Naive thymus-derived CD4-positive, alpha-beta T cell (primary cell): Measurements from ENCODE around the gene CENPM. TPM values are rescaled to one million over a fixed set of nuclear protein-coding genes. Genes with fewer than 3 reads are reported as not detected.
"Not testable (repeated sequence)": the region's sequence is repeated elsewhere in the genome, so short reads cannot be mapped to it uniquely, and the experiment has no call there.

Experiments used
- ATAC-seq: fragments of 150-1000 bp; cut with Tn5 transposase; 2 replicates; pipeline ENCODE4 v1.10.0; 2021; ENCODE audit warnings: mild to moderate bottlenecking, moderate library complexity
- CTCF ChIA-PET: fragments of 350-600 bp; sonication (Branson Sonifier 250); formaldehyde crosslinking; loops from one replicate; lab custom pipeline; 2021; ENCODE audit warnings: antibody characterized with exemption; lab: Charles Lee
- POLR2A ChIA-PET: fragments of 350-600 bp; sonication (Branson Sonifier 250); formaldehyde crosslinking; loops from one replicate; lab custom pipeline; 2021; ENCODE audit warnings: antibody characterized with exemption, inconsistent platforms; lab: Charles Lee
- DNase-seq, 9 donors: peaks; one replicate each; pipeline versions ENCODE4 v3.0.0 to v3.0.0-alpha.2; 2020 to 2022; ENCODE audit warnings: mixed read lengths in 1 of 9
- H3K27ac ChIP-seq: one replicate; pipeline ENCODE4 v1.7.0; 2013; ENCODE audit warnings: mild to moderate bottlenecking, low read depth, low read length, moderate library complexity
- H3K27me3 ChIP-seq, 2 donors: one replicate each; pipeline ENCODE4 v1.7.0; 2013; ENCODE audit warnings: low read length in 2 of 2, mild to moderate bottlenecking in 2 of 2, moderate library complexity in 2 of 2; ENCODE audit not compliant: control insufficient read depth in 2 of 2, insufficient read depth in 2 of 2
- H3K36me3 ChIP-seq, 3 experiments: 1 replicate in 2 of 3; 2 replicates in 1 of 3; pipeline ENCODE4 v1.7.0; 2013; ENCODE audit warnings: low read length in 3 of 3, mild to moderate bottlenecking in 3 of 3, moderate library complexity in 1 of 3; ENCODE audit not compliant: insufficient read depth in 3 of 3, control insufficient read depth in 2 of 3
- H3K4me1 ChIP-seq, 2 donors: one replicate each; pipeline ENCODE4 v1.7.0; 2013; ENCODE audit warnings: low read length in 2 of 2, mild to moderate bottlenecking in 2 of 2, moderate library complexity in 1 of 2; ENCODE audit not compliant: control insufficient read depth in 2 of 2, insufficient read depth in 2 of 2
- H3K4me3 ChIP-seq: 2 replicates; pipeline ENCODE4 v1.7.0; 2013; ENCODE audit warnings: mild to moderate bottlenecking, low read length
- H3K9me3 ChIP-seq, 3 experiments: 1 replicate in 2 of 3; 2 replicates in 1 of 3; pipeline ENCODE4 v1.7.0; 2013; ENCODE audit warnings: low read length in 3 of 3; ENCODE audit not compliant: control insufficient read depth in 2 of 3
- H3K27ac Mint-ChIP-seq, 9 donors: one replicate each; pipeline ENCODE4 v1.8.0; 2020 to 2022; ENCODE audit warnings: mixed read lengths in 9 of 9, mild to moderate bottlenecking in 8 of 9, moderate library complexity in 5 of 9, inconsistent platforms in 2 of 9
- H3K27me3 Mint-ChIP-seq, 5 donors: one replicate each; pipeline ENCODE4 v1.8.0; 2021 to 2022; ENCODE audit warnings: mixed read lengths in 5 of 5, mild to moderate bottlenecking in 1 of 5
- H3K36me3 Mint-ChIP-seq, 5 donors: one replicate each; pipeline ENCODE4 v1.8.0; 2020 to 2022; ENCODE audit warnings: mixed read lengths in 5 of 5, mild to moderate bottlenecking in 3 of 5, inconsistent platforms in 1 of 5
- H3K4me1 Mint-ChIP-seq, 7 donors: one replicate each; pipeline ENCODE4 v1.8.0; 2020 to 2022; ENCODE audit warnings: mixed read lengths in 7 of 7, mild to moderate bottlenecking in 3 of 7, inconsistent platforms in 1 of 7
- H3K4me3 Mint-ChIP-seq, 10 donors: one replicate each; pipeline ENCODE4 v1.8.0; 2020 to 2022; ENCODE audit warnings: mild to moderate bottlenecking in 10 of 10, mixed read lengths in 10 of 10, moderate library complexity in 6 of 10, inconsistent platforms in 2 of 10
- H3K9me3 Mint-ChIP-seq, 11 donors: one replicate each; pipeline ENCODE4 v1.8.0; 2020 to 2022; ENCODE audit warnings: mixed read lengths in 11 of 11, mild to moderate bottlenecking in 4 of 11, inconsistent platforms in 1 of 11, moderate library complexity in 1 of 11
- intact Hi-C, 2 donors: fragments of 100-400 bp; cut with micrococcal nuclease; formaldehyde crosslinking; loops; one replicate each; pipeline ENCODE4 v1.15.1; 2023
- polyA plus RNA-seq, 2 donors: library from polyadenylated mRNA; unstranded; fragments of 300-500 nt; fragmentation: Illumina TruSeq; gene quantifications; one replicate each; pipeline ENCODE4 v1.2.3, GENCODE V29; 2021
- total RNA-seq, 6 experiments: library from RNA in 5 of 6; stranded (reverse) in 5 of 6; gene quantifications; 1 replicate in 5 of 6; 2 replicates in 1 of 6; pipeline ENCODE4 v1.2.3 and lab custom pipeline; 2021 to 2026

Gene CENPM
- total and polyA plus RNA-seq, 7 experiments from 2014 or later = 2.3 to 51.1 (median 8.1) TPM

GRCh38 chr22:41957941-41958556 lies 11.1 kb upstream of the CENPM start:
- H3K4me3 Mint-ChIP-seq = peak overlapping the region in 6 of 10 donors; percentile 3 to 67 (median 50)
- Histone ChIP-seq H3K4me3 (no peak overlapping the region), H3K27me3 (no peaks in the 10 kb centered on the region), H3K36me3 (no peaks in the 10 kb centered on the region), H3K4me1 (peaks cover 3 to 4% of the 10 kb centered on the region in 2 donors), H3K9me3 (no peaks in the 10 kb centered on the region), H3K27ac (no peak overlapping the region)
- ATAC-seq (peak; percentile 50), DNase-seq (peak in 2 of 9 donors; percentile 23 to 28)
- H3K27me3 Mint-ChIP-seq = peaks cover 0 to 1% (median 0%) of the 10 kb centered on the region in 5 donors
- H3K36me3 Mint-ChIP-seq = no peaks in the 10 kb centered on the region
- POLR2A ChIA-PET = no interaction called here
- intact Hi-C loops = loop anchor here in 1 of 2 donors (1.0 kb wide), 2 partner anchors 261 to 479 kb away; no protein-coding TSS in a partner anchor
- peaks cover 0 to 2% (median 0%) of the 10 kb centered on the region in 11 donors for H3K9me3 Mint-ChIP-seq
- H3K27ac Mint-ChIP-seq = no peak overlapping the region
- CTCF ChIA-PET = interaction anchor here (0.6 to 1.7 kb wide), 3 partner anchors 8 to 305 kb away, joined by 3 to 4 read pairs (median 4); no protein-coding TSS in a partner anchor
- H3K4me1 Mint-ChIP-seq = peaks cover 0 to 5% (median 4%) of the 10 kb centered on the region in 7 donors

GRCh38 chr22:41952713-41953112 lies 5.8 kb upstream of the CENPM start:
- ATAC-seq = no peak

GRCh38 chr22:41951898-41952474 lies 5.0 kb upstream of the CENPM start, which contains the start of gene SMIM45:
Gene SMIM45, plus strand, starts transcription at chr22:41952150.
- no peaks in the 10 kb centered on the region for H3K9me3 ChIP-seq
- ATAC-seq (no peak), DNase-seq (no peak)
- peaks cover 0 to 16% (median 3%) of the 10 kb centered on the region in 7 donors for H3K4me1 Mint-ChIP-seq
- no peak within 1 kb of the TSS for H3K4me3 ChIP-seq
- ChIA-PET POLR2A (interaction anchor here (1.2 kb wide), 1 partner anchor 13 kb away, joined by 3 read pairs; no protein-coding TSS in a partner anchor), CTCF (interaction anchor here (0.6 to 0.8 kb wide), 2 partner anchors 27 to 140 kb away, joined by 3 read pairs; no protein-coding TSS in a partner anchor)
- H3K36me3 Mint-ChIP-seq = no peaks in the 10 kb centered on the region
- H3K27me3 ChIP-seq = no peaks in the 10 kb centered on the region
- H3K9me3 Mint-ChIP-seq = peaks cover 0 to 2% (median 0%) of the 10 kb centered on the region in 11 donors
- no peak within 1 kb of the TSS for H3K27ac Mint-ChIP-seq
- intact Hi-C loops = no loop called here
- no peak within 1 kb of the TSS for H3K27ac ChIP-seq
- H3K4me1 ChIP-seq = peaks cover 0 to 13% of the 10 kb centered on the region in 2 donors
- H3K36me3 ChIP-seq = no peaks in the 10 kb centered on the region
- H3K27me3 Mint-ChIP-seq = no peaks in the 10 kb centered on the region
- H3K4me3 Mint-ChIP-seq = no peak within 1 kb of the TSS

More at GRCh38 chr22:41952713-41953112, 5.8 kb upstream of the CENPM start:
- no peaks in the 10 kb centered on the region for H3K36me3 Mint-ChIP-seq
- H3K27me3 Mint-ChIP-seq = no peaks in the 10 kb centered on the region
- Histone ChIP-seq H3K9me3 (no peaks in the 10 kb centered on the region), H3K36me3 (no peaks in the 10 kb centered on the region), H3K4me1 (peaks cover 0 to 10% of the 10 kb centered on the region in 2 donors), H3K27me3 (no peaks in the 10 kb centered on the region), H3K4me3 (no peak overlapping the region), H3K27ac (no peak overlapping the region)
- no peak for DNase-seq
- no peak overlapping the region for H3K4me3 Mint-ChIP-seq
- POLR2A ChIA-PET = interaction anchor here (1.2 kb wide), 1 partner anchor 12 kb away, joined by 3 read pairs; no protein-coding TSS in a partner anchor
- intact Hi-C loops = no loop called here
- H3K4me1 Mint-ChIP-seq = peaks cover 0 to 12% (median 5%) of the 10 kb centered on the region in 7 donors
- no peak overlapping the region for H3K27ac Mint-ChIP-seq
- peaks cover 0 to 2% (median 0%) of the 10 kb centered on the region in 11 donors for H3K9me3 Mint-ChIP-seq
- CTCF ChIA-PET = no interaction called here

- H3K4me1 ChIP-seq = peaks cover 3 to 13% of the 10 kb centered on the region in 2 donors
- Mint-ChIP-seq H3K4me3 (no peak overlapping the region), H3K9me3 (no peaks in the 10 kb centered on the region), H3K27me3 (no peaks in the 10 kb centered on the region), H3K27ac (peak overlapping the region in 1 of 9 donors; percentile 31), H3K4me1 (peaks cover 0 to 30% (median 10%) of the 10 kb centered on the region in 7 donors), H3K36me3 (peaks cover 0 to 6% (median 0%) of the 10 kb centered on the region in 5 donors)
- no peaks in the 10 kb centered on the region for H3K9me3 ChIP-seq
- no peak overlapping the region for H3K4me3 ChIP-seq
- DNase-seq (no peak), ATAC-seq (no peak)
- no peaks in the 10 kb centered on the region for H3K36me3 ChIP-seq
- no peak overlapping the region for H3K27ac ChIP-seq
- POLR2A ChIA-PET = interaction anchor here (0.9 kb wide), 1 partner anchor 150 kb away, joined by 3 read pairs; no protein-coding TSS in a partner anchor
- CTCF ChIA-PET = interaction anchor here (0.6 to 1.2 kb wide), 4 partner anchors 8 to 704 kb away, joined by 3 read pairs; no protein-coding TSS in a partner anchor
- intact Hi-C loops = loop anchor here (5.0 to 10.0 kb wide), 3 partner anchors 493 to 855 kb away; partner anchors contain the start of genes EP300 (in 1 of the 2) and TOB2 (in 1 of the 2)
- no peaks in the 10 kb centered on the region for H3K27me3 ChIP-seq
Measured at GRCh38 chr22:41949297-41949965, 2.5 kb upstream of the CENPM start.

- H3K27me3 Mint-ChIP-seq, H3K9me3 Mint-ChIP-seq, H3K4me3 Mint-ChIP-seq, ATAC-seq, H3K27ac ChIP-seq, POLR2A ChIA-PET, H3K9me3 ChIP-seq, H3K4me3 ChIP-seq, DNase-seq, H3K27me3 ChIP-seq, H3K36me3 Mint-ChIP-seq, H3K36me3 ChIP-seq: not testable (repeated sequence)
- intact Hi-C loops = loop anchor here (5.0 to 10.0 kb wide), 3 partner anchors 493 to 854 kb away; partner anchors contain the start of genes EP300 (in 1 of the 2) and TOB2 (in 1 of the 2)
- peak overlapping the region in 1 of 9 donors; percentile 31 for H3K27ac Mint-ChIP-seq
- peaks cover 0 to 33% (median 10%) of the 10 kb centered on the region in 7 donors for H3K4me1 Mint-ChIP-seq
- CTCF ChIA-PET = interaction anchor here (0.6 to 1.2 kb wide), 2 partner anchors 252 to 704 kb away, joined by 3 read pairs; no protein-coding TSS in a partner anchor
- H3K4me1 ChIP-seq = peaks cover 3 to 13% of the 10 kb centered on the region in 2 donors
Measured at GRCh38 chr22:41948928-41949296, 2.0 kb upstream of the CENPM start.

DNA sequence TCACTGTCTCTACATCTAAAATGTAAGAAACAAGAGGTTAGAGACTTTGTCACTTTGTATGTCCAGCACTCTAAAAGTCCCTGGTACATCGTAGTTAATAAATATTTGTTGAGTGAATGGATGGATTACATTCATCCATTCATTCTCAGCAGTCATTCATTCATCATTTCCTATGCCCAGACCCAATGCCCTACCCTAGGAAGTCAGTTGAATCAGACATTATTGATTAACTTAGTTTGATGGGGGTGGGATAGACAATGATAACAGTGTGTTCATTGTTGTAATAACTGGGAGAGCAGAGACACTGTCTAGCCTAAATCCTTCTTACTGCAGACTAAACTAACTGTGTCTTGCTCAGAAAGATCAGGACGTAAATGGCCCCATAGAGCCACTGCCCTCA lies 1.2 kb upstream of the CENPM start:
- H3K9me3 ChIP-seq = no peaks in the 10 kb centered on the region
- Mint-ChIP-seq H3K27me3 (no peaks in the 10 kb centered on the region), H3K36me3 (peaks cover 0 to 8% (median 0%) of the 10 kb centered on the region in 5 donors), H3K27ac (no peak overlapping the region), H3K9me3 (no peaks in the 10 kb centered on the region), H3K4me3 (peak overlapping the region in 4 of 10 donors; percentile 21 to 93 (median 87)), H3K4me1 (peaks cover 0 to 35% (median 10%) of the 10 kb centered on the region in 7 donors)
- H3K36me3 ChIP-seq = no peaks in the 10 kb centered on the region
- H3K27me3 ChIP-seq = no peaks in the 10 kb centered on the region
- intact Hi-C loops = loop anchor here (5.0 to 10.0 kb wide), 3 partner anchors 494 to 853 kb away; partner anchors contain the start of genes EP300 (in 1 of the 2) and TOB2 (in 1 of the 2)
- ATAC-seq (no peak), DNase-seq (no peak)
- H3K27ac ChIP-seq = no peak overlapping the region
- no peak overlapping the region for H3K4me3 ChIP-seq
- CTCF ChIA-PET = interaction anchor here (1.2 kb wide), 1 partner anchor 251 kb away, joined by 3 read pairs; no protein-coding TSS in a partner anchor
- H3K4me1 ChIP-seq = peaks cover 3 to 13% of the 10 kb centered on the region in 2 donors
- POLR2A ChIA-PET = interaction anchor here (0.6 to 2.1 kb wide), 2 partner anchors 168 to 496 kb away, joined by 3 to 14 read pairs; no protein-coding TSS in a partner anchor
